K562 (cell line): ENCODE results near the gene ANKRD12. TPM values are rescaled to one million over a fixed set of nuclear protein-coding genes. Genes with fewer than 3 reads are reported as not detected.

Experiments used
- ATF7 ChIP-seq: fragments of 450-650 bp; IDR thresholded peaks from 2 replicates; pipeline ENCODE4 v1.7.1; 2014; ENCODE audit warnings: mild to moderate bottlenecking, moderate library complexity
- FOXK1 ChIP-seq: sonication (generic); formaldehyde crosslinking; IDR thresholded peaks from 2 replicates; pipeline ENCODE4 v1.8.0; 2022; ENCODE audit warnings: missing genetic modification reagents, mild to moderate bottlenecking, borderline replicate concordance
- HDAC2 ChIP-seq: fragments of 450-650 bp; IDR thresholded peaks from 2 replicates; pipeline ENCODE4 v1.6.1; 2016; ENCODE audit warnings: mild to moderate bottlenecking
- KHSRP ChIP-seq: fragments of 450-650 bp; IDR thresholded peaks from 2 replicates; pipeline ENCODE4 v1.6.1; 2017
- PHF8 ChIP-seq: fragments of 200-600 bp; sonication (generic); IDR thresholded peaks from 2 replicates; pipeline ENCODE4 v1.6.1; 2012; ENCODE audit warnings: mixed run types, mild to moderate bottlenecking, inconsistent platforms, low read length, moderate library complexity, borderline replicate concordance
- POLR2AphosphoS5 ChIP-seq: IDR thresholded peaks from 2 replicates; pipeline ENCODE4 v1.6.1; 2011; ENCODE audit warnings: mild to moderate bottlenecking, low read depth, low read length, moderate library complexity; ENCODE audit not compliant: control insufficient read depth, insufficient read depth
- POLR2G ChIP-seq: fragments of 200-400 bp; formaldehyde crosslinking; IDR thresholded peaks from 2 replicates; pipeline ENCODE4 v1.6.1; 2017; ENCODE audit warnings: low read depth, mild to moderate bottlenecking, antibody characterized with exemption, low read length, moderate library complexity
- RNF219 ChIP-seq: fragments of 250-450 bp; sonication (Bioruptor Pico); IDR thresholded peaks from 2 replicates; pipeline ENCODE4 v1.5.0; 2022; ENCODE audit warnings: mild to moderate bottlenecking
- SNRNP70 ChIP-seq: fragments of 200-400 bp; formaldehyde crosslinking; optimal IDR thresholded peaks from 2 replicates; pipeline ENCODE3; 2017; ENCODE audit warnings: low read depth, low read length
- TBP ChIP-seq: optimal IDR thresholded peaks from 2 replicates; pipeline ENCODE3; 2011; ENCODE audit warnings: low read depth, low read length, improper control_type of control experiment
- ZBTB1 ChIP-seq: sonication (generic); formaldehyde crosslinking; IDR thresholded peaks from 2 replicates; pipeline ENCODE4 v1.8.1; 2023; ENCODE audit warnings: missing genetic modification reagents, low read depth, mild to moderate bottlenecking, borderline replicate concordance
- ZBTB43 ChIP-seq: sonication (generic); formaldehyde crosslinking; IDR thresholded peaks from 2 replicates; pipeline ENCODE4 v1.8.0; 2023; ENCODE audit warnings: mild to moderate bottlenecking, missing genetic modification reagents
- ZHX1 ChIP-seq: fragments of 150-350 bp; conservative IDR thresholded peaks from 2 replicates; pipeline ENCODE4 v1.6.1; 2014; ENCODE audit warnings: low read length
- polyA plus RNA-seq, 8 experiments: library from polyadenylated mRNA; depleted of rRNA in 4 of 8; stranded (reverse) in 5 of 8; unstranded in 3 of 8; fragments of >200 nt; fragmentation: Nextera tagmentation in 2 of 8; fragmentation: Illumina TruSeq in 1 of 8; extraction: Ambion mirVana in 2 of 8; extraction: Trizol in 1 of 8; gene quantifications; 2 replicates each; pipeline versions ENCODE4 v1.2.1 to v1.2.3, GENCODE V29; 2011 to 2014; ENCODE audit warnings: inconsistent platforms in 1 of 8, missing spikeins in 1 of 8
- total RNA-seq, 7 experiments: library from RNA; depleted of rRNA in 6 of 7; stranded (reverse); fragments of >200 nt in 6 of 7; fragmentation: Illumina TruSeq in 2 of 7; extraction: Trizol in 2 of 7; gene quantifications; 2 replicates each; pipeline versions ENCODE4 v1.2.1 to v1.2.3, GENCODE V29; 2011 to 2021; ENCODE audit warnings: low replicate concordance in 1 of 7
- TF ChIP-seq, protein P1 (sequence below), 2 experiments: fragments of 450-650 bp in 1 of 2; sonication (generic) in 1 of 2; formaldehyde crosslinking; conservative IDR thresholded peaks; 2 replicates each; pipeline versions ENCODE4 v1.4.0 to v1.8.1; 2020 to 2022; ENCODE audit warnings: mild to moderate bottlenecking in 1 of 2, missing genetic modification reagents in 1 of 2
- TF ChIP-seq, protein P2 (sequence below): fragments of 450-650 bp; IDR thresholded peaks from 2 replicates; pipeline ENCODE4 v1.6.1; 2018; ENCODE audit not compliant: partially characterized antibody

The ANKRD12 gene
- total and polyA plus RNA-seq, 9 of the 15 experiments (the other 6 are each of a cell fraction or from before 2014, with no cell fraction given): 6.6 to 28.2 (median 16.0) TPM

DNA sequence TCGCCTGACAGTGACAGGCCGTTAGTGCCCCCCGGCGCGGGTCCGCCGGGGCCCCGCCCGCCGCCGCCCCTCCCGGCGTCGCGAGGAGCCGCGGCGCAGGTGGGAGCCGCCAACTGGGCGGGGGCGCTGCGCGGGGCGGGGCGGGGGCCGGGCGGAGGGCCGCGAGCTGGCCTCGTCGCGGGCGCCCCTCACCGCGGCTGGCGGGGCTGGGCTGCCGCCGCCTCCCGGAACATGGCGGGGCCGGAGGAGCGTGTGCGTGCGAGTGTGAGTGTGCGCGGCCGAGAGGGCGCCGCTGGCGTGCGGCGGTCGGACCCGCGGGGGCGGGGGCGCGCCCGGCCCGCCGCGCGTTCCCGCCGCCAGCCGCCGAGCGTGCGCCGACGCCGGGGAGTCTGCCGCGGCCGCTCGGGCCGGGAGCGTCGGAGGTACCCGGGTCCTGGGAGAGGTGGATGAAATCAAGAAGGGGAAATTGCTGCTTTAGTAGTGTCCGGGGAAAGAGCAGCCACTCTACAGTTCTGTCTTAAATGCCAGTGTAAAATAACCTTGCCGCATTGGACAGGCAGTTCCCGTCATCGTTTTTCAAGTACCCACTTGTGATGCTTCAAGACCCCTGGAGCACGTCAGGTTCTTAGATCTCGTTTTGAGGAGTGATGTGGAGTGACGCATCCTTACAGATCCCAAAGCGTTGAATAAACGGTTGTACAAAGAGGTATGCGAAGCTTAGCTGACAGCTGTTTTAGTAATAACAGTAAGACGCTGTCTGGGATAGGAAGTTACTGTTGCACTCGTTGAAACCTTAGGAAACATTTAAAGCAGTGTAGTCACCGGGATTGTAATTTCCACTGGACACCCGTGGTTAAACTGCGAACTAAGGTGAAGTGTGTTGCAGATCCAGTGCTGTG, 836 bp downstream of the ANKRD12 start (continued):
- TF ChIP-seq ZBTB43 (CRISPR knock-in tag): 0 out of 2 replicates have a peak, but pooled peaks have one; percentile 60
- no peak for TF ChIP-seq SNRNP70
- no peak for TF ChIP-seq ZBTB1 (CRISPR knock-in tag)
- TF ChIP-seq, protein P1, sequence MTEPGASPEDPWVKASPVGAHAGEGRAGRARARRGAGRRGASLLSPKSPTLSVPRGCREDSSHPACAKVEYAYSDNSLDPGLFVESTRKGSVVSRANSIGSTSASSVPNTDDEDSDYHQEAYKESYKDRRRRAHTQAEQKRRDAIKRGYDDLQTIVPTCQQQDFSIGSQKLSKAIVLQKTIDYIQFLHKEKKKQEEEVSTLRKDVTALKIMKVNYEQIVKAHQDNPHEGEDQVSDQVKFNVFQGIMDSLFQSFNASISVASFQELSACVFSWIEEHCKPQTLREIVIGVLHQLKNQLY (CRISPR knock-in tag; conservative IDR thresholded peaks at IDR 0.05): 0 out of 4 replicates have a peak, but pooled peaks of 1 of the 2 experiments have one; percentile 24
- peak; percentile 40; the same call in 1 of the 2 replicates for TF ChIP-seq PHF8
- peak; percentile 88 for TF ChIP-seq FOXK1
- TF ChIP-seq, protein P2, sequence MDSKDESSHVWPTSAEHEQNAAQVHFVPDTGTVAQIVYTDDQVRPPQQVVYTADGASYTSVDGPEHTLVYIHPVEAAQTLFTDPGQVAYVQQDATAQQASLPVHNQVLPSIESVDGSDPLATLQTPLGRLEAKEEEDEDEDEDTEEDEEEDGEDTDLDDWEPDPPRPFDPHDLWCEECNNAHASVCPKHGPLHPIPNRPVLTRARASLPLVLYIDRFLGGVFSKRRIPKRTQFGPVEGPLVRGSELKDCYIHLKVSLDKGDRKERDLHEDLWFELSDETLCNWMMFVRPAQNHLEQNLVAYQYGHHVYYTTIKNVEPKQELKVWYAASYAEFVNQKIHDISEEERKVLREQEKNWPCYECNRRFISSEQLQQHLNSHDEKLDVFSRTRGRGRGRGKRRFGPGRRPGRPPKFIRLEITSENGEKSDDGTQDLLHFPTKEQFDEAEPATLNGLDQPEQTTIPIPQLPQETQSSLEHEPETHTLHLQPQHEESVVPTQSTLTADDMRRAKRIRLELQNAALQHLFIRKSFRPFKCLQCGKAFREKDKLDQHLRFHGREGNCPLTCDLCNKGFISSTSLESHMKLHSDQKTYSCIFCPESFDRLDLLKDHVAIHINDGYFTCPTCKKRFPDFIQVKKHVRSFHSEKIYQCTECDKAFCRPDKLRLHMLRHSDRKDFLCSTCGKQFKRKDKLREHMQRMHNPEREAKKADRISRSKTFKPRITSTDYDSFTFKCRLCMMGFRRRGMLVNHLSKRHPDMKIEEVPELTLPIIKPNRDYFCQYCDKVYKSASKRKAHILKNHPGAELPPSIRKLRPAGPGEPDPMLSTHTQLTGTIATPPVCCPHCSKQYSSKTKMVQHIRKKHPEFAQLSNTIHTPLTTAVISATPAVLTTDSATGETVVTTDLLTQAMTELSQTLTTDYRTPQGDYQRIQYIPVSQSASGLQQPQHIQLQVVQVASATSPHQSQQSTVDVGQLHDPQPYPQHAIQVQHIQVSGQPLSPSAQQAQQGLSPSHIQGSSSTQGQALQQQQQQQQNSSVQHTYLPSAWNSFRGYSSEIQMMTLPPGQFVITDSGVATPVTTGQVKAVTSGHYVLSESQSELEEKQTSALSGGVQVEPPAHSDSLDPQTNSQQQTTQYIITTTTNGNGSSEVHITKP: peak; percentile 75
- peak; percentile 6; the same call in 1 of the 2 replicates for TF ChIP-seq POLR2G
- no peak for TF ChIP-seq POLR2AphosphoS5
- TF ChIP-seq TBP: peak; percentile 40
- TF ChIP-seq ZHX1: no peak
- peak; percentile 52; the same call in 1 of the 2 replicates for TF ChIP-seq ATF7
- 0 out of 2 replicates have a peak, but pooled peaks have one; percentile 48 for TF ChIP-seq HDAC2
- TF ChIP-seq RNF219 (CRISPR knock-in tag): no peak
- TF ChIP-seq KHSRP: no peak
